Tibial artery (tissue), 4 donors: ENCODE results near the gene MARK1.
"Not testable (repeated sequence)": the region's sequence is repeated elsewhere in the genome, so short reads cannot be mapped to it uniquely, and the experiment has no call there.

Experiments used
- DNase-seq, 2 donors: peaks; one replicate each; pipeline ENCODE4 v3.0.0-alpha.2; 2019
- H3K27ac ChIP-seq, 2 donors: fragments of 200-600 bp; sonication (generic) in 1 of 2; 1 replicate in 1 of 2; 2 replicates in 1 of 2; pipeline ENCODE4 v1.5.1; 2018 to 2019; ENCODE audit warnings: mild to moderate bottlenecking in 1 of 2
- H3K27me3 ChIP-seq, 2 donors: fragments of 200-600 bp; sonication (generic) in 1 of 2; one replicate each; pipeline versions ENCODE4 v1.5.1 to v1.6.0; 2016 to 2019
- H3K36me3 ChIP-seq, 3 donors: fragments of 200-600 bp; sonication (generic) in 2 of 3; one replicate each; pipeline ENCODE4 v1.5.1; 2016 to 2019; ENCODE audit warnings: mild to moderate bottlenecking in 2 of 3
- H3K4me1 ChIP-seq, 4 donors: fragments of 200-600 bp; sonication (generic) in 2 of 4; 1 replicate in 3 of 4; 2 replicates in 1 of 4; pipeline ENCODE4 v1.5.1; 2016 to 2019
- H3K4me3 ChIP-seq, 2 donors: fragments of 200-600 bp; sonication (generic) in 1 of 2; 1 replicate in 1 of 2; 2 replicates in 1 of 2; pipeline ENCODE4 v1.5.1; 2018 to 2019; ENCODE audit warnings: mild to moderate bottlenecking in 2 of 2
- H3K9me3 ChIP-seq, 3 donors: fragments of 200-600 bp; sonication (generic) in 1 of 3; one replicate each; pipeline ENCODE4 v1.5.1; 2016 to 2019
- intact Hi-C: fragments of 100-400 bp; cut with DNase I; formaldehyde crosslinking; loops from one replicate; pipeline ENCODE4 v1.15.0; 2023; ENCODE audit warnings: low total_unique reads
- TF ChIP-seq, protein P1 (sequence below), 2 experiments: fragments of 200-600 bp in 1 of 2; fragments of 450-650 bp in 1 of 2; IDR thresholded peaks; one replicate each; pipeline ENCODE4 v1.5.1; 2017 to 2019; ENCODE audit warnings: antibody characterized with exemption in 2 of 2, mild to moderate bottlenecking in 1 of 2, moderate library complexity in 1 of 2

Gene MARK1

DNA sequence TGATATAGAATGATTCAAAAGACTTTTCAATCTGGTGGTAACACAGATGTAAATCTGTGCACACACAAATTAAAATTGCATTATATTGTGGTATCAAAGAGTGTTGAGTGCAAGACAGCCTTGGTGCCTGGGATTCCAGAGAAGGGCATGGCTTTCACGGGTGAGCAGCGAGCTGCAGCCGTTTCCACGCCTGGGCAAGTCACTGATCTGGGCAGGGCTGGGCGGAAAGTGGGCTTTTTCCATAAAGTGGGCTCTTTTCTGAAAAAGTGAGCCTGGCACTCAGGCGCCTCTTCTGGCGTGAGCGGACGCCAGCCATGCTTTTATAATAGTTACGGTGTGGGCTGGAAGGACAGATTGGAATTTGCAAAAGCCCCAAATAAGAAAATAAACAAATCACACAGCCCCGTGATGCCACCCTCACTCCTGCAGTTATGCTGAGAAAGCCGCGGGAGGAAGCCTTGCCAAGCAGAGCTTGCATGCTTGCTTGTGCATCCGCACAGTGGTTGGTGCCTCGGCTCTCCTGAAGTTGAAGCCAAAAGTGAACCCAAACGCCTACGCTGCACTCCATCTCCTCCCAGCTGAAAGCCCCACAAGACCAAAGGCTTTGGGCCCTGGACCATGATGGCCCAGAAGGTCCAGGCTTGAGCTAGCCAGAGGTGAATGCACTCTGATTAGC lies 155.1 kb downstream of the MARK1 start:
- H3K27ac ChIP-seq, result no peak overlapping the region
- H3K36me3 ChIP-seq, result no peaks in the 10 kb centered on the region
- intact Hi-C loops, result loop anchor here (5.0 kb wide), 1 partner anchor 94 kb away; no protein-coding TSS in a partner anchor
- no peaks in the 10 kb centered on the region for H3K9me3 ChIP-seq
- H3K4me1 ChIP-seq, result peaks cover 0 to 3% (median 0%) of the 10 kb centered on the region in 4 donors
- H3K4me3 ChIP-seq, result no peak overlapping the region
- no peaks in the 10 kb centered on the region for H3K27me3 ChIP-seq
- DNase-seq, result no peak
- TF ChIP-seq, protein P1, sequence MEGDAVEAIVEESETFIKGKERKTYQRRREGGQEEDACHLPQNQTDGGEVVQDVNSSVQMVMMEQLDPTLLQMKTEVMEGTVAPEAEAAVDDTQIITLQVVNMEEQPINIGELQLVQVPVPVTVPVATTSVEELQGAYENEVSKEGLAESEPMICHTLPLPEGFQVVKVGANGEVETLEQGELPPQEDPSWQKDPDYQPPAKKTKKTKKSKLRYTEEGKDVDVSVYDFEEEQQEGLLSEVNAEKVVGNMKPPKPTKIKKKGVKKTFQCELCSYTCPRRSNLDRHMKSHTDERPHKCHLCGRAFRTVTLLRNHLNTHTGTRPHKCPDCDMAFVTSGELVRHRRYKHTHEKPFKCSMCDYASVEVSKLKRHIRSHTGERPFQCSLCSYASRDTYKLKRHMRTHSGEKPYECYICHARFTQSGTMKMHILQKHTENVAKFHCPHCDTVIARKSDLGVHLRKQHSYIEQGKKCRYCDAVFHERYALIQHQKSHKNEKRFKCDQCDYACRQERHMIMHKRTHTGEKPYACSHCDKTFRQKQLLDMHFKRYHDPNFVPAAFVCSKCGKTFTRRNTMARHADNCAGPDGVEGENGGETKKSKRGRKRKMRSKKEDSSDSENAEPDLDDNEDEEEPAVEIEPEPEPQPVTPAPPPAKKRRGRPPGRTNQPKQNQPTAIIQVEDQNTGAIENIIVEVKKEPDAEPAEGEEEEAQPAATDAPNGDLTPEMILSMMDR (IDR thresholded peaks at IDR 0.05), result no peak

DNA sequence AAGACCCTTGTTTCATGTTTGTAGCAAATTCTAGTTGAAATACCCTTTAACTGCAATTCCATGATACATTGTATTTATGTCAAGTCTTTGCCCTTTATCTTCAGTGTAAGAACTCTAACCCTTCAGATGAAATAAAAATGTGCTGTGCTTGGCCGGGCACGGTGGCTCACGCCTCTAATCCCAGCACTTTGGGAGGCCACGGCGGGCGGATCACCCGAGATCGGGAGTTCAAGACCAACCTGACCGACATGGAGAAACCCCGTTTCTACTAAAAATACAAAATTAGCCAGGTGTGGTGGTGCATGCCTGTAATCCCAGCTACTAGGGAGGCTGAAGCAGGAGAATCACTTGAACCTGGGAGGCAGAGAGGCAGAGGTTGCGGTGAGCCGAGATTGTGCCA lies 155.8 kb downstream of the MARK1 start:
- H3K4me1 ChIP-seq, H3K36me3 ChIP-seq, DNase-seq, H3K27ac ChIP-seq, H3K4me3 ChIP-seq, H3K27me3 ChIP-seq, H3K9me3 ChIP-seq: not testable (repeated sequence)
- intact Hi-C loops, result loop anchor here (5.0 kb wide), 1 partner anchor 94 kb away; no protein-coding TSS in a partner anchor

DNA sequence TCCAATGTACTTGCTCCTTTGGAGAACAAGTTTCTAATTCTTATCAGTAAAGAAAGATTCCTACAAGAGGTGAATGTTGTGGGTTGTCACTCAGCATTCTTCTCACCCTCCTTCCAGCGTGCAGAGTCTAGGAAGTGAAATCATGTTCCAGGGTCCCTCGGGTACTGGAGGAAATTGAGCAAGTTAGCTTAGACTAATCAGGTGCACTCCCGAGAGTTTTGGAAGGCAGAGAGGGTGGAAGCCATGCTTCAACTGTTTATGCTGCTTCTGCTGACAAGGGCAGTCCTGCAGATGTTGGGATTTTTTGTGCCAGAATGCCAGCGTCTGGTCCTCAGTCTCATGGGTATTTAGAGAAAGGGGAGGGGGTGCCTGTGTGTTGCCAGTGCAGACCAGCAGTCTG lies 157.0 kb downstream of the MARK1 start:
- Histone ChIP-seq H3K36me3 (no peaks in the 10 kb centered on the region), H3K27ac (no peak overlapping the region), H3K4me1 (peaks cover 0 to 9% (median 0%) of the 10 kb centered on the region in 4 donors), H3K9me3 (no peaks in the 10 kb centered on the region), H3K27me3 (no peaks in the 10 kb centered on the region), H3K4me3 (no peak overlapping the region)
- intact Hi-C loops, result loop anchor here (5.0 kb wide), 1 partner anchor 92 kb away; no protein-coding TSS in a partner anchor
- TF ChIP-seq, protein P1 (IDR thresholded peaks at IDR 0.05), result no peak
- no peak for DNase-seq

DNA sequence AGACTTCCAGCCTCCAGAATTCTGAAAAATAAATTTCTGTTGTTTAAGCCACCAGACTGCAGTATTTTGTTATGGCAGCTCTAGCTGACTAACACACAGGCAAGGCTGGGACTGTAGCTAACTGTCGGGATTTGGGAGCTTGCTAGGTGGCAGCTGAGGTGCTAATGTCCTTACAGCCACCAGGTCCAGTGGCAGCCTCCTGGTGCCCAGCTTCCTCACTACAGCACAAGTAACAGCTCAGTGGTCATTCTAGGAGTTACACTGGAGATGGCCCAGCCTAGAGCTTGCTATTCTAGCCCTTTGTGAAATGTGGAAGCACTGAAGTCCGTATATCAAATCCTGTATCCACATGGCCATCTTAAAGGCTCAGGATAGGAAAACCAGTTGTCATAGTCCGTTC lies 157.9 kb downstream of the MARK1 start:
- H3K4me1 ChIP-seq, result peaks cover 0 to 10% (median 3%) of the 10 kb centered on the region in 4 donors
- H3K27ac ChIP-seq, result no peak overlapping the region
- H3K36me3 ChIP-seq, result no peaks in the 10 kb centered on the region
- no peak for DNase-seq
- H3K4me3 ChIP-seq, result no peak overlapping the region
- no peaks in the 10 kb centered on the region for H3K9me3 ChIP-seq
- intact Hi-C loops, result no loop called here
- H3K27me3 ChIP-seq, result no peaks in the 10 kb centered on the region
- TF ChIP-seq, protein P1 (IDR thresholded peaks at IDR 0.05), result no peak

DNA sequence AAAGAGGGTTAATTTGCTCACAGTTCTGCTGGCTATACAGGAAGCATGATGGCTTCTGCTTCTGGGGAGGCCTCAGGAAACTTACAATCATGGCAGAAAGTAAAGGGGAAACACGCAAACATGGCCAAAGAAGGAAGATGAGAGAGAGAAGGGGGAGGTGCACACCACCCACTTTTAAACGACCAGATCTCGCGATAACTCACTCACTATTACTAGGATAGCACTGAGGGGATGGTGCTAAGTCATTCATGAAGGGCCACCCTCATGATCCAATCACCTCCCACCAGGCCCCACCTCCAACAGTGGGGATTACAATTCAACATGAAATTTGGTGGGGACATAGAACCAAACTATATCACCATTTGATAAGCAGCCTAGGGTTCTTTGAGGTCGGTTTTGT lies 159.9 kb downstream of the MARK1 start:
- no peaks in the 10 kb centered on the region for H3K9me3 ChIP-seq
- H3K4me1 ChIP-seq, result peaks cover 0 to 15% (median 5%) of the 10 kb centered on the region in 4 donors
- no peak overlapping the region for H3K27ac ChIP-seq
- no peak overlapping the region for H3K4me3 ChIP-seq
- DNase-seq, result no peak
- TF ChIP-seq, protein P1 (IDR thresholded peaks at IDR 0.05), result no peak
- H3K27me3 ChIP-seq, result no peaks in the 10 kb centered on the region
- intact Hi-C loops, result no loop called here
- H3K36me3 ChIP-seq, result no peaks in the 10 kb centered on the region

DNA sequence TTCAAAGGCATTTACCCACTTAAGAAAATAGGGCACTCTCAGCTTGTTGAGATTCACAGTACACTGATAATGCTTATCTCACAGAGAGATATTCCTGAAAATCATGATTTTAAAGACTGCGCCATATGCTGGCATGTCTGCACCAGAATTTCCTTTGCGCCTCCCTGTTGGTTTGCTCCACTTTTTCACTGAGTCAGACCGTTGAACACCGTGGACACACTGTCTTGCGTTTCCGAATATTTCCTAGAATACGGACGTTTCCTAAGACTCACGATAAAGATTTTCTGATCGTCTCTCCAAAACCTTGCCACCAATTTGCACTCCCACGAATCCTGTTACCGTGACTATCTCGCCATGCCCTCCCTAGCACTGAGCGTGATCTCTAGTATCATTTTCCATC lies 161.7 kb downstream of the MARK1 start:
- intact Hi-C loops, result loop anchor here (5.0 kb wide), 1 partner anchor 43 kb away; no protein-coding TSS in a partner anchor
- no peaks in the 10 kb centered on the region for H3K27me3 ChIP-seq
- DNase-seq, result no peak
- peak overlapping the region; percentile 66 to 70 for H3K4me3 ChIP-seq
- TF ChIP-seq, protein P1 (IDR thresholded peaks at IDR 0.05), result no peak
- no peak overlapping the region for H3K27ac ChIP-seq
- H3K36me3 ChIP-seq, result no peaks in the 10 kb centered on the region
- no peaks in the 10 kb centered on the region for H3K9me3 ChIP-seq
- peaks cover 0 to 15% (median 5%) of the 10 kb centered on the region in 4 donors for H3K4me1 ChIP-seq
